ENCODE data around the gene GFRA1. TPM values are rescaled to one million over a fixed set of nuclear protein-coding genes. Genes with fewer than 3 reads are reported as not detected.

Gene GFRA1
- polyA plus RNA-seq, 1 donor (not counting 4 experiments of a cell fraction or from before 2014, with no cell fraction given): not detected

- DNase-seq (ENCODE audit: low read depth, low spot score): no peak
- H3K4me2 ChIP-seq (ENCODE audit: control insufficient read depth, extremely low read depth, insufficient read depth, low read depth, low read length): no peak overlapping the region
- no peak overlapping the region for H3K4me3 ChIP-seq (ENCODE audit: control insufficient read depth in 2 of 3, extremely low read depth in 1 of 3, insufficient read depth in 2 of 3, low read depth in 1 of 3, low read length in 3 of 3)
- dilution Hi-C loops (cut with MboI; ENCODE audit: extremely low pct_ligation_motif_present, low sequenced_read_pairs): no loop called here
- TF ChIP-seq EZH2 (IDR thresholded peaks at IDR 0.05; ENCODE audit: low read length) (no peak), CTCF (optimal IDR thresholded peaks at IDR 0.05 in 1 of 3, IDR thresholded peaks at IDR 0.05 in 1 of 3, conservative IDR thresholded peaks at IDR 0.05 in 1 of 3; ENCODE audit: extremely low read depth in 1 of 3, insufficient read depth in 2 of 3, low read length in 3 of 3) (no peak)
- no peaks in the 10 kb centered on the region for H4K20me1 ChIP-seq (ENCODE audit: control insufficient read depth, extremely low read depth, insufficient read depth, low read length)
- no peak overlapping the region for H3K27ac ChIP-seq (ENCODE audit: control insufficient read depth, insufficient read depth, low read length)
- no peaks in the 10 kb centered on the region for H3K27me3 ChIP-seq (ENCODE audit: control insufficient read depth, extremely low read depth, insufficient read depth, low read length)
- H2AFZ ChIP-seq (ENCODE audit: control insufficient read depth, low read length): no peak overlapping the region
- no peak for FAIRE-seq
- H3K9me1 ChIP-seq (ENCODE audit: control insufficient read depth, extremely low read depth, insufficient read depth, low read length): no peaks in the 10 kb centered on the region
- no peaks in the 10 kb centered on the region for H3K4me1 ChIP-seq (ENCODE audit: control insufficient read depth, extremely low read depth, insufficient read depth, low read length)
- no peaks in the 10 kb centered on the region for H3K79me2 ChIP-seq (ENCODE audit: control insufficient read depth, insufficient read depth, low read length)
- no peaks in the 10 kb centered on the region for H3K36me3 ChIP-seq (ENCODE audit: control insufficient read depth in 2 of 2, extremely low read depth in 1 of 2, insufficient read depth in 2 of 2, low read length in 2 of 2)
- no peak overlapping the region for H3K9ac ChIP-seq (ENCODE audit: control insufficient read depth, extremely low read depth, insufficient read depth, low read length)
- H3K9me3 ChIP-seq (ENCODE audit: control insufficient read depth, low read depth, low read length): no peaks in the 10 kb centered on the region
These were observed 35.0 kb downstream of the GFRA1 start for GRCh38 chr10:116237970-116238369.

DNA sequence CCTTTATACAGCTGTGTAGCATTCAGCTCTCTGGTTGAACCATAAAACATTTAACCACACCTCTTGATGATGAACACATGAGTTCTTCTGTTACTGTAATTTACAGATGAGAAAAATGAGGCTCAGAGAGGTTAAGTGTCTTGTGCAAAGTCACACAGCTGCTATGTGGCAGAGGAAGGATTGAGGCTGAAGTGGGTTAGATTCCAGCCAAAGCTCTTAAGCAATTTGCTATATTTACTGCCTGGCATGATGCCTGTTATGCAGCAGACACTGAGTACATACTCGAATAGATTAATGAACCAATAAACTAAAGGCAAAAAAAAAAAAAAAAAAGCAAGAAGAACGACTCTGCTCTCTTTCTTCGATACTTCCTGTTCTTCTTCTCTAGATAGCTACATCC is 35.7 kb downstream of the GFRA1 start:
- Histone ChIP-seq H4K20me1 (ENCODE audit: control insufficient read depth, extremely low read depth, insufficient read depth, low read length) (no peaks in the 10 kb centered on the region), H3K9me1 (ENCODE audit: control insufficient read depth, extremely low read depth, insufficient read depth, low read length) (no peaks in the 10 kb centered on the region), H3K79me2 (ENCODE audit: control insufficient read depth, insufficient read depth, low read length) (no peaks in the 10 kb centered on the region), H2AFZ (ENCODE audit: control insufficient read depth, low read length) (no peak overlapping the region), H3K4me3 (ENCODE audit: control insufficient read depth in 2 of 3, extremely low read depth in 1 of 3, insufficient read depth in 2 of 3, low read depth in 1 of 3, low read length in 3 of 3) (no peak overlapping the region), H3K9me3 (ENCODE audit: control insufficient read depth, low read depth, low read length) (no peaks in the 10 kb centered on the region), H3K4me2 (ENCODE audit: control insufficient read depth, extremely low read depth, insufficient read depth, low read depth, low read length) (no peak overlapping the region), H3K9ac (ENCODE audit: control insufficient read depth, extremely low read depth, insufficient read depth, low read length) (no peak overlapping the region), H3K4me1 (ENCODE audit: control insufficient read depth, extremely low read depth, insufficient read depth, low read length) (no peaks in the 10 kb centered on the region), H3K27ac (ENCODE audit: control insufficient read depth, insufficient read depth, low read length) (no peak overlapping the region), H3K27me3 (ENCODE audit: control insufficient read depth, extremely low read depth, insufficient read depth, low read length) (no peaks in the 10 kb centered on the region), H3K36me3 (ENCODE audit: control insufficient read depth in 2 of 2, extremely low read depth in 1 of 2, insufficient read depth in 2 of 2, low read length in 2 of 2) (no peaks in the 10 kb centered on the region)
- no peak for TF ChIP-seq EZH2 (IDR thresholded peaks at IDR 0.05; ENCODE audit: low read length)
- no peak for TF ChIP-seq CTCF (optimal IDR thresholded peaks at IDR 0.05 in 1 of 3, IDR thresholded peaks at IDR 0.05 in 1 of 3, conservative IDR thresholded peaks at IDR 0.05 in 1 of 3; ENCODE audit: extremely low read depth in 1 of 3, insufficient read depth in 2 of 3, low read length in 3 of 3)
- dilution Hi-C loops (cut with MboI; ENCODE audit: extremely low pct_ligation_motif_present, low sequenced_read_pairs): no loop called here
- FAIRE-seq (no peak), DNase-seq (ENCODE audit: low read depth, low spot score) (no peak)
